Chondrocyte (in vitro differentiated cells): Measurements from ENCODE around the gene PLOD3. TPM values are rescaled to one million over a fixed set of nuclear protein-coding genes. Genes with fewer than 3 reads are reported as not detected.
A peak's percentile ranks its signal among the peaks of the same experiment; 100 is the strongest.

Source experiments
- DNase-seq: peaks from one replicate; pipeline ENCODE4 v3.0.0; 2021; ENCODE audit warnings: mixed read lengths, low spot score
- H3K27ac Mint-ChIP-seq: one replicate; pipeline ENCODE4 v1.8.0; 2021; ENCODE audit warnings: mild to moderate bottlenecking, moderate library complexity, mixed read lengths; ENCODE audit not compliant: unreplicated experiment
- H3K27me3 Mint-ChIP-seq: 2 replicates; pipeline ENCODE4 v1.8.0; 2021; ENCODE audit warnings: low read depth, mixed read lengths
- H3K36me3 Mint-ChIP-seq: 2 replicates; pipeline ENCODE4 v1.8.0; 2021; ENCODE audit warnings: low read depth, mixed read lengths
- H3K4me1 Mint-ChIP-seq: 2 replicates; pipeline ENCODE4 v1.8.0; 2021; ENCODE audit warnings: low read depth, mild to moderate bottlenecking, mixed read lengths
- H3K4me3 Mint-ChIP-seq: one replicate; pipeline ENCODE4 v1.8.0; 2021; ENCODE audit warnings: mild to moderate bottlenecking, moderate library complexity, mixed read lengths; ENCODE audit not compliant: unreplicated experiment
- H3K9me3 Mint-ChIP-seq: 2 replicates; pipeline ENCODE4 v1.8.0; 2021; ENCODE audit warnings: low read depth, mixed read lengths
- CTCF ChIP-seq: fragments of 200-600 bp; sonication (generic); IDR thresholded peaks from 2 replicates; pipeline ENCODE4 v1.5.0; 2021; ENCODE audit warnings: antibody characterized with exemption, mild to moderate bottlenecking, moderate library complexity
- total RNA-seq: library from RNA; stranded (reverse); gene quantifications from 3 replicates; pipeline ENCODE4 v1.2.1, GENCODE V29; 2021

The PLOD3 gene
- total RNA-seq, 1 donor from 2014 or later = 156 TPM

GRCh38 chr7:101186844-101187428, 30.4 kb downstream of the PLOD3 start:
- DNase-seq = no peak
- no peak for TF ChIP-seq CTCF
- Mint-ChIP-seq H3K36me3 (no peaks in the 10 kb centered on the region), H3K9me3 (no peaks in the 10 kb centered on the region), H3K27ac (no peak overlapping the region), H3K27me3 (no peaks in the 10 kb centered on the region), H3K4me1 (peaks cover 6% of the 10 kb centered on the region), H3K4me3 (no peak overlapping the region)

- Mint-ChIP-seq H3K9me3 (no peaks in the 10 kb centered on the region), H3K27ac (no peak overlapping the region), H3K27me3 (no peaks in the 10 kb centered on the region), H3K4me3 (no peak overlapping the region), H3K4me1 (peaks cover 6% of the 10 kb centered on the region), H3K36me3 (no peaks in the 10 kb centered on the region)
- no peak for DNase-seq
- TF ChIP-seq CTCF = no peak
Observed at GRCh38 chr7:101186194-101186593, 31.2 kb downstream of the PLOD3 start.

- H3K4me3 Mint-ChIP-seq = no peak overlapping the region
- no peaks in the 10 kb centered on the region for H3K9me3 Mint-ChIP-seq
- H3K27ac Mint-ChIP-seq = no peak overlapping the region
- no peaks in the 10 kb centered on the region for H3K36me3 Mint-ChIP-seq
- H3K4me1 Mint-ChIP-seq = peaks cover 10% of the 10 kb centered on the region
- DNase-seq = no peak
- H3K27me3 Mint-ChIP-seq = peaks cover 6% of the 10 kb centered on the region
- no peak for TF ChIP-seq CTCF
Observed at GRCh38 chr7:101185258-101185839, 32.0 kb downstream of the PLOD3 start.

- TF ChIP-seq CTCF = no peak
- no peak for DNase-seq
- H3K9me3 Mint-ChIP-seq = no peaks in the 10 kb centered on the region
- H3K4me3 Mint-ChIP-seq = peak within 1 kb of the TSS; percentile 55
- H3K4me1 Mint-ChIP-seq = peaks cover 15% of the 10 kb centered on the region
- no peaks in the 10 kb centered on the region for H3K36me3 Mint-ChIP-seq
- H3K27ac Mint-ChIP-seq = peak within 1 kb of the TSS; percentile 63
- H3K27me3 Mint-ChIP-seq = peaks cover 43% of the 10 kb centered on the region
Observed at GRCh38 chr7:101180130-101180755, 37.1 kb downstream of the PLOD3 start, which contains the start of gene NAT16. NAT16 (minus strand) TSS chr7:101180293; CDS start chr7:101174807, 5,486 bp downstream.

GRCh38 chr7:101179713-101180112, 37.7 kb downstream of the PLOD3 start:
- Mint-ChIP-seq H3K27ac (no peak overlapping the region), H3K36me3 (no peaks in the 10 kb centered on the region), H3K27me3 (peaks cover 46% of the 10 kb centered on the region), H3K9me3 (no peaks in the 10 kb centered on the region), H3K4me1 (peaks cover 11% of the 10 kb centered on the region), H3K4me3 (no peak overlapping the region)
- TF ChIP-seq CTCF = no peak
- DNase-seq = no peak
